Peyer's patch (tissue), 4 donors: ENCODE results near the gene PLXNA2.

ENCODE experiments used
- CTCF ChIP-seq, 6 experiments: fragments of 450-650 bp in 4 of 6; fragments of 200-600 bp in 2 of 6; sonication (generic) in 1 of 6; IDR thresholded peaks; one replicate each; pipeline ENCODE4 v1.5.1; 2017 to 2019; ENCODE audit warnings: antibody characterized with exemption in 6 of 6, mild to moderate bottlenecking in 3 of 6, moderate library complexity in 1 of 6
- POLR2A ChIP-seq, 2 donors: fragments of 450-650 bp; IDR thresholded peaks; one replicate each; pipeline ENCODE4 v1.5.1; 2017; ENCODE audit warnings: antibody characterized with exemption in 2 of 2, mild to moderate bottlenecking in 2 of 2, moderate library complexity in 2 of 2

- no peak for TF ChIP-seq CTCF (IDR thresholded peaks at IDR 0.05)
- no peak for TF ChIP-seq POLR2A (IDR thresholded peaks at IDR 0.05)
These were observed 213.7 kb downstream of the PLXNA2 start for GRCh38 chr1:208030288-208031091.
